ENCODE measurements around the gene FUNDC2. TPM values are rescaled to one million over a fixed set of nuclear protein-coding genes. Genes with fewer than 3 reads are reported as not detected.

The FUNDC2 gene
- total and polyA plus RNA-seq, 8 donors: 9.3 to 123 (median 73.2) TPM

DNA sequence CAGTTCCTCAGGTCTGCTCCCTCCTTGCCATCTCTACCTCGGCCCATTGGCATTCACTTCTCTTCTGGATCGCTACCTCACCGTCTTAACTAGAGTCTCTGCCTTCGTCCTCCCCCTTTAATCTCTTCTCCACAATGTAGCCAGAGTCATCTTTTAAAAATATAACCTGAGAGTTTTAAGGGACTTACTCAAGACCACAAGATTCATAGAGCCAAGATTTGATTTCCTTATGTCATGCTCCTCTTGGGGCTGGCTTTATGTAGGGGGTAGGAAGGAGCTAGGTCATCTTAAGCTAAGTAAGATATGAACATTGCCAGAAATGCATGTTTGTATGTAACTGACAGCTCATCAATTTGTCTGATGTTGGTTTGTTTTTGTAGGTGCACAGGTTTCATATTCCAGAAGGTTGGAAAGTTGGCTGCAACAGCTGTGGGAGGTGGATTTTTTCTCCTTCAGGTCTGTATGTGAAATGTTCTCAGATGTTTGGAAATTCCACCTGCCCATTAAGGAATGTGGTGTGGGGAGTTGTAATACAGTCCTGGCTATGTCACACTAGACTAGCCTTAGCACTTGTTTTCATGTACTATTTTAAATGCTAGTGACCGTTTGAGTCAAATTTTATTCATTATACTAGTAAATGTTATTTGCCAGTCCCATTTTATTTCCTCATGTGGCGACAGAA is 19.6 kb downstream of the FUNDC2 start:
- intact Hi-C loops (cut with DNase I; ENCODE audit: low total_unique reads): no loop called here
- Histone ChIP-seq H3K27me3 (no peaks in the 10 kb centered on the region), H3K4me3 (no peak overlapping the region), H3K36me3 (peaks cover 0 to 19% (median 13%) of the 10 kb centered on the region in 4 donors), H3K4me1 (no peaks in the 10 kb centered on the region), H3K9me3 (no peaks in the 10 kb centered on the region), H3K27ac (no peak overlapping the region)
- no peak for DNase-seq
- TF ChIP-seq, protein P1, sequence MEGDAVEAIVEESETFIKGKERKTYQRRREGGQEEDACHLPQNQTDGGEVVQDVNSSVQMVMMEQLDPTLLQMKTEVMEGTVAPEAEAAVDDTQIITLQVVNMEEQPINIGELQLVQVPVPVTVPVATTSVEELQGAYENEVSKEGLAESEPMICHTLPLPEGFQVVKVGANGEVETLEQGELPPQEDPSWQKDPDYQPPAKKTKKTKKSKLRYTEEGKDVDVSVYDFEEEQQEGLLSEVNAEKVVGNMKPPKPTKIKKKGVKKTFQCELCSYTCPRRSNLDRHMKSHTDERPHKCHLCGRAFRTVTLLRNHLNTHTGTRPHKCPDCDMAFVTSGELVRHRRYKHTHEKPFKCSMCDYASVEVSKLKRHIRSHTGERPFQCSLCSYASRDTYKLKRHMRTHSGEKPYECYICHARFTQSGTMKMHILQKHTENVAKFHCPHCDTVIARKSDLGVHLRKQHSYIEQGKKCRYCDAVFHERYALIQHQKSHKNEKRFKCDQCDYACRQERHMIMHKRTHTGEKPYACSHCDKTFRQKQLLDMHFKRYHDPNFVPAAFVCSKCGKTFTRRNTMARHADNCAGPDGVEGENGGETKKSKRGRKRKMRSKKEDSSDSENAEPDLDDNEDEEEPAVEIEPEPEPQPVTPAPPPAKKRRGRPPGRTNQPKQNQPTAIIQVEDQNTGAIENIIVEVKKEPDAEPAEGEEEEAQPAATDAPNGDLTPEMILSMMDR (IDR thresholded peaks at IDR 0.05): no peak
- no peak for TF ChIP-seq POLR2A (IDR thresholded peaks at IDR 0.05)
- TF ChIP-seq POLR2AphosphoS5 (IDR thresholded peaks at IDR 0.05): no peak
- TF ChIP-seq EP300 (IDR thresholded peaks at IDR 0.05): no peak
- WGBS, 5 donors: 70 to 92% (median 85%) methylated on average over 6 of the region's 6 CpGs

DNA sequence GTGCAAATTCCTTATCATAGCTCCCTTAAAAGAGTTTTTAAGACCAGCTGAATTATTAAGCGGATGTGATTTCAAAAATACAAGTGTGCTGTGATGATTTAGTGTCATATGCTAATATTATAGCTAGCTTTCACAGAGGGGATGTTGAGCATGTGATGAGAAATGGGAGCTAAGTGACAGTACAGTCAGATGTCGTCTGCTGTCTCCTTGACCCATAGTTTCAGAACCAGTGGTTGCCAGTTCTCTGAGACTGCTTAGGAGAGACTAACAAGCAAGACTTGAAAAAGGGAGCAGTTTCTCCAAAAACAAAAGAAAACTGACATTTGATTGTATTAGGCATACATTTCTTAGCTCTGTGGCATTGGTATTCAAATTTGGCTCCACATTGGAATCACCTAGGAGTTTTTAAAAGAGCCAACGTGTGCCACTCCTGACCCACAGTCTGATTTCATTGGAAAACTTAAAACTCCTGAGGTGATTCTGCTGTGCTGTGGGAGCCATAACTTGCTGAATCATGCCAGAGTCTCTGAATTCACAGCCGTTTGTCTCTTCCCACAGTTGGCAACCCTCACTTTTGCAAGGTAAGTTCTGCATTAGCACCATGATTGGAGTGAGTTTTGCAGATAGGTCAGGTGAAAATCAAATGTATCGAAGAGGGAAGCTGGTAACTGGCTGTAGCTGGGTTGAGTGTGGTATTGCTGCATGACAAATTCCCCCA is 20.3 kb downstream of the FUNDC2 start:
- WGBS, 5 donors: 66 to 96% (median 92%) methylated on average over 5 of the region's 5 CpGs
- H3K27ac ChIP-seq: no peak overlapping the region
- H3K36me3 ChIP-seq: peaks cover 0 to 26% (median 16%) of the 10 kb centered on the region in 4 donors
- no peaks in the 10 kb centered on the region for H3K27me3 ChIP-seq
- no peak overlapping the region for H3K4me3 ChIP-seq
- H3K4me1 ChIP-seq: no peaks in the 10 kb centered on the region
- DNase-seq: no peak
- intact Hi-C loops (cut with DNase I; ENCODE audit: low total_unique reads): no loop called here
- TF ChIP-seq POLR2A (IDR thresholded peaks at IDR 0.05): no peak
- no peak for TF ChIP-seq POLR2AphosphoS5 (IDR thresholded peaks at IDR 0.05)
- no peak for TF ChIP-seq EP300 (IDR thresholded peaks at IDR 0.05)
- TF ChIP-seq, protein P1 (IDR thresholded peaks at IDR 0.05): no peak
- no peaks in the 10 kb centered on the region for H3K9me3 ChIP-seq

DNA sequence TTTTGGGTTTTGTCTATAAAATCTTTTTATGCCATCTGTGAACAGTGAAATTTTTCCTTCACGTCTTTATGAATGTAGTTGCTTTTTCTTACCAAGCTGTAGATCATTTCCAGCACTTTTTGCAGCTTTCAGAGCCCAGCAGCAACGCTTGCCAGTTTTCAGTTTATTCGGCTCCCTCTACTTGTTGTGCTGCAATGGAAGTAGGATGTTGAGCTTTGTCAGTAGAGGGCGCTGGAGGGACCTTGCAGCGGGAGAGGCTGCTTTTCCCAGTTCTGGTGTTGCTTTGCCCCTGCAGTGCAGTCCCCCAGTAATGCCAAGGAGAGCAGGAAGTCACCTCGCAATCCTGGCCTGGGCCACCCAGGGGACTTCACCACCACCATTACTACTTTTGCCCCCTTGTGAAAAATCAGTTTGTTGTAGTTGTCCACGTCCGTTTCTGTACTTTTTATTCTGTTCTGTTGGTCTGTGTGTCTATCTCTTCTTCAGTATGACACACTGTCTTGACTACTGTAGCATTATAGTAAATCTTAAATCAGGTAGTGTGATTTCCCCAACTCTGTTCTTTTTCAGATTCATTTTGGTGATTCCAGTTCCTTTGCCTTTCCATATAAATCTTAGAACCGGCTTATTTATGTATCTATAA is 22.5 kb downstream of the FUNDC2 start:
- Histone ChIP-seq H3K36me3 (peaks cover 0 to 32% (median 20%) of the 10 kb centered on the region in 4 donors), H3K4me1 (no peaks in the 10 kb centered on the region), H3K27me3 (no peaks in the 10 kb centered on the region), H3K27ac (peak overlapping the region in 1 of 5 donors; percentile 38), H3K9me3 (no peaks in the 10 kb centered on the region), H3K4me3 (no peak overlapping the region)
- DNase-seq: peak; percentile 59 to 71
- 33 to 49% (median 45%) methylated on average over 8 to 9 of the region's 9 CpGs for WGBS, 5 donors
- intact Hi-C loops (cut with DNase I; ENCODE audit: low total_unique reads): no loop called here
- TF ChIP-seq, protein P1 (IDR thresholded peaks at IDR 0.05): peak in 3 of 7 experiments; percentile 12 to 28 (median 21)
- TF ChIP-seq POLR2A (IDR thresholded peaks at IDR 0.05) (no peak), POLR2AphosphoS5 (IDR thresholded peaks at IDR 0.05) (peak in 1 of 3 donors; percentile 21)

DNA sequence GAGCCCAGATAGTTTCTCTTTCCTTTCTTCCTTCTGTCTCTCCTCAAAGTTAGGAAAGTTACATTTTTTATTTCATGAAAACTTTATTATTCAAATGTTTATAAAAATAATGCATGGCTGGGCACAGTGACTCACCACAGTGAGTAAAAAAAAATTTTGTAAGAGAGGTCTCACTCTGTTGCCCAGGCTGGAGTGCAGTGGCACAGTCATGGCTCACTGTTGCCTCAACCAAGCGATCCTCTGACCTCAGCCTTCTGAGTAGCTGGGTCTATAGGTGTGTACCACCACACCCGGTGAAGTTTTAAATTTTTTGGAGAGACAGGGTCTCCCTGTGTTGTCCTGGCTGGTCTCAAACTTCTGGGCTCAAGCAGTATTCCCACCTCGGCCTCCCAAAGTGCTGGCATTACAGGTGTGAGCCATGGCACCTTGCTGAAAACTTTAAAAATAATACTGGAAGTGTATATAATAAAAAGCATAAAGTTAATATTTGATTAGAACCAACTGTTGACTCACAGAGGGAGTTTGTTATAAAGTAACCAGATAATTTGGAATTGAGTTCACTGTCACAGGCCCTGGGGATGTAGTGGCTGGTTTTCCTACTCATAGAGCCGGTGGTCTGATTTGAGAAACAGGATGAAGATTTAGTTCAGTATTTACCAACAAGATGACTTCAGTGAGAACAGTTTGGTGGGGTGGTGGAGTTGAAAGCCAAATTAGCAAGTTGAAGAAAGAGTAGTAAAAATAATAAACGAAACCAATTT is 26.3 kb downstream of the FUNDC2 start:
- Histone ChIP-seq H3K27me3 (no peaks in the 10 kb centered on the region), H3K4me3 (no peak overlapping the region), H3K4me1 (peaks cover 0 to 14% (median 4%) of the 10 kb centered on the region in 4 donors), H3K36me3 (peaks cover 0 to 21% (median 13%) of the 10 kb centered on the region in 4 donors), H3K27ac (peak overlapping the region in 1 of 5 donors; percentile 20), H3K9me3 (no peaks in the 10 kb centered on the region)
- 62 to 83% (median 63%) methylated on average over 5 of the region's 5 CpGs for WGBS, 5 donors
- TF ChIP-seq, protein P1 (IDR thresholded peaks at IDR 0.05): no peak
- TF ChIP-seq EP300 (IDR thresholded peaks at IDR 0.05) (no peak), POLR2A (IDR thresholded peaks at IDR 0.05) (no peak), POLR2AphosphoS5 (IDR thresholded peaks at IDR 0.05) (no peak)
- DNase-seq: no peak
- intact Hi-C loops (cut with DNase I; ENCODE audit: low total_unique reads): no loop called here
